ENCODE results near the gene PRKAA2. TPM values are rescaled to one million over a fixed set of nuclear protein-coding genes. Genes with fewer than 3 reads are reported as not detected.
A peak's percentile ranks its signal among the peaks of the same experiment; 100 is the strongest.

The PRKAA2 gene
- total and polyA plus RNA-seq, 2 of the 13 experiments (the other 11 are each of a cell fraction or from before 2014, with no cell fraction given) = 6.0 to 7.5 TPM

DNA sequence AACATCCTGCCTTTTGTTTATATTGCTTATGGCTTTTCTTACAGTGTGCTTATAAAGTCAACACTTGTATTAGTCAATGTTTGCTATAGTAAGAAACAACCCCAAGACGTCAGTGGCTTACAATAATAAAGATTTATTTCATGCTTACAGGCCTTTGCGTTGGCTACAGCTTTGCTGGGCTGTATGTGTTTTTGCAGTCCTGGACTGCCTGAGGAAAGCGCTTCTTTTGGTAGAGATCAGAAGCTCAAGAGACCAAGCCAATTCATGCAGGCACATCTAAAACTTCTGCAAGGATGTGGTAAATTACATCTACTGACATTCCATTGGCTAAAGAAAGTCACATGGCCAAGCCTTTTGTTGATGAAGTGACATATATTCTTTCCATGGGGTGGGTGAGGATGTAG is 17.5 kb upstream of the PRKAA2 start:
- 8% methylated on average over 3 of the region's 3 CpGs for WGBS (ENCODE audit: low lambda C conversion rate)
- no peaks in the 10 kb centered on the region for H3K79me2 ChIP-seq (ENCODE audit: insufficient read depth, low read length)
- no peak overlapping the region for H3K27ac ChIP-seq (ENCODE audit: extremely low read length, insufficient read depth, low read length)
- no peak for ATAC-seq
- H3K4me2 ChIP-seq (ENCODE audit: low read depth, low read length) = peak overlapping the region; percentile 25; the same call in 1 of the 2 replicates
- no peaks in the 10 kb centered on the region for H4K20me1 ChIP-seq (ENCODE audit: insufficient read depth, low read length)
- no peaks in the 10 kb centered on the region for H3K9me3 ChIP-seq (ENCODE audit: low read length)
- H3K27me3 ChIP-seq (ENCODE audit: control insufficient read depth in 1 of 2, insufficient read depth in 2 of 2, low read length in 2 of 2) = no peaks in the 10 kb centered on the region
- no peak overlapping the region for H3K9ac ChIP-seq (ENCODE audit: insufficient read depth, low read depth, low read length)
- POLR2A ChIA-PET = interaction anchor here (1.4 kb wide), 1 partner anchor 61 kb away, joined by 6 read pairs; no protein-coding TSS in a partner anchor
- BruUV-seq (replicated peaks) = no TSS peak
- no peaks in the 10 kb centered on the region for H3K36me3 ChIP-seq (replicated peaks in 1 of 2; ENCODE audit: control insufficient read depth in 1 of 2, insufficient read depth in 2 of 2, low read length in 2 of 2)
- no peak for FAIRE-seq
- peak; percentile 9 for DNase-seq (ENCODE audit: low spot score)
- in situ Hi-C loops (cut with HindIII; ENCODE audit: extremely low pct_ligation_motif_present, low pct_unique_long_range_greater_than_20kb) (no loop called here), intact Hi-C loops (cut with micrococcal nuclease; ENCODE audit: unreplicated experiment) (no loop called here)
- H3K4me1 ChIP-seq (ENCODE audit: insufficient read depth, low read length) = peaks cover 10% of the 10 kb centered on the region
- no peak overlapping the region for H2AFZ ChIP-seq (ENCODE audit: low read length)
- CTCF ChIA-PET (ENCODE audit: low intra/inter-chr PET ratio, low total read pairs) = no interaction called here
- H3K4me3 ChIP-seq (replicated peaks in 1 of 3; ENCODE audit: insufficient read depth in 1 of 3, low read depth in 2 of 3, low read length in 3 of 3) = no peak overlapping the region
- TF ChIP-seq PPARG (CRISPR knock-in tag; conservative IDR thresholded peaks at IDR 0.05) = no peak
- TF ChIP-seq ZNF350 (CRISPR knock-in tag; IDR thresholded peaks at IDR 0.05; ENCODE audit: borderline replicate concordance, low read depth) = no peak
- no peak for TF ChIP-seq DNMT1 (CRISPR knock-in tag; IDR thresholded peaks at IDR 0.05)
- 0 out of 2 replicates have a peak, but pooled peaks have one; percentile 11 for TF ChIP-seq ARID5B (CRISPR knock-in tag; IDR thresholded peaks at IDR 0.05)
- 0 out of 2 replicates have a peak, but pooled peaks have one; percentile 11 for TF ChIP-seq FOSL2 (CRISPR knock-in tag; IDR thresholded peaks at IDR 0.05)
- TF ChIP-seq, protein P1, sequence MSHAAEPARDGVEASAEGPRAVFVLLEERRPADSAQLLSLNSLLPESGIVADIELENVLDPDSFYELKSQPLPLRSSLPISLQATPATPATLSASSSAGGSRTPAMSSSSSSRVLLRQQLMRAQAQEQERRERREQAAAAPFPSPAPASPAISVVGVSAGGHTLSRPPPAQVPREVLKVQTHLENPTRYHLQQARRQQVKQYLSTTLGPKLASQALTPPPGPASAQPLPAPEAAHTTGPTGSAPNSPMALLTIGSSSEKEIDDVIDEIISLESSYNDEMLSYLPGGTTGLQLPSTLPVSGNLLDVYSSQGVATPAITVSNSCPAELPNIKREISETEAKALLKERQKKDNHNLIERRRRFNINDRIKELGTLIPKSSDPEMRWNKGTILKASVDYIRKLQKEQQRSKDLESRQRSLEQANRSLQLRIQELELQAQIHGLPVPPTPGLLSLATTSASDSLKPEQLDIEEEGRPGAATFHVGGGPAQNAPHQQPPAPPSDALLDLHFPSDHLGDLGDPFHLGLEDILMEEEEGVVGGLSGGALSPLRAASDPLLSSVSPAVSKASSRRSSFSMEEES (CRISPR knock-in tag; IDR thresholded peaks at IDR 0.05) = no peak
- TF ChIP-seq, protein P2, sequence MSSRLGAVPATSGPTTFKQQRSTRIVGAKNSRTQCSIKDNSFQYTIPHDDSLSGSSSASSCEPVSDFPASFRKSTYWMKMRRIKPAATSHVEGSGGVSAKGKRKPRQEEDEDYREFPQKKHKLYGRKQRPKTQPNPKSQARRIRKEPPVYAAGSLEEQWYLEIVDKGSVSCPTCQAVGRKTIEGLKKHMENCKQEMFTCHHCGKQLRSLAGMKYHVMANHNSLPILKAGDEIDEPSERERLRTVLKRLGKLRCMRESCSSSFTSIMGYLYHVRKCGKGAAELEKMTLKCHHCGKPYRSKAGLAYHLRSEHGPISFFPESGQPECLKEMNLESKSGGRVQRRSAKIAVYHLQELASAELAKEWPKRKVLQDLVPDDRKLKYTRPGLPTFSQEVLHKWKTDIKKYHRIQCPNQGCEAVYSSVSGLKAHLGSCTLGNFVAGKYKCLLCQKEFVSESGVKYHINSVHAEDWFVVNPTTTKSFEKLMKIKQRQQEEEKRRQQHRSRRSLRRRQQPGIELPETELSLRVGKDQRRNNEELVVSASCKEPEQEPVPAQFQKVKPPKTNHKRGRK (CRISPR knock-in tag; IDR thresholded peaks at IDR 0.05) = no peak
- no peak for TF ChIP-seq XBP1 (CRISPR knock-in tag; IDR thresholded peaks at IDR 0.05)
- peak; percentile 71; the same call in 1 of the 2 replicates for TF ChIP-seq ZNF12 (CRISPR knock-in tag; IDR thresholded peaks at IDR 0.05)
- TF ChIP-seq ZMYM3 (CRISPR knock-in tag; IDR thresholded peaks at IDR 0.05) = no peak
- TF ChIP-seq, protein P3, sequence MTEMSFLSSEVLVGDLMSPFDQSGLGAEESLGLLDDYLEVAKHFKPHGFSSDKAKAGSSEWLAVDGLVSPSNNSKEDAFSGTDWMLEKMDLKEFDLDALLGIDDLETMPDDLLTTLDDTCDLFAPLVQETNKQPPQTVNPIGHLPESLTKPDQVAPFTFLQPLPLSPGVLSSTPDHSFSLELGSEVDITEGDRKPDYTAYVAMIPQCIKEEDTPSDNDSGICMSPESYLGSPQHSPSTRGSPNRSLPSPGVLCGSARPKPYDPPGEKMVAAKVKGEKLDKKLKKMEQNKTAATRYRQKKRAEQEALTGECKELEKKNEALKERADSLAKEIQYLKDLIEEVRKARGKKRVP (CRISPR knock-in tag; IDR thresholded peaks at IDR 0.05) = peak in 1 of 2 experiments; percentile 53; a peak in 2 of 4 replicates
- no peak for TF ChIP-seq MYNN (CRISPR knock-in tag; IDR thresholded peaks at IDR 0.05; ENCODE audit: low read depth)
- no peak for TF ChIP-seq SMAD1 (CRISPR knock-in tag; IDR thresholded peaks at IDR 0.05; ENCODE audit: borderline replicate concordance, low read depth)
- TF ChIP-seq ZNF878 (CRISPR knock-in tag; IDR thresholded peaks at IDR 0.05) = no peak
- no peak for TF ChIP-seq HNF4G (IDR thresholded peaks at IDR 0.05; ENCODE audit: borderline replicate concordance, low read depth, low read length)
- TF ChIP-seq HNF4G (CRISPR knock-in tag; IDR thresholded peaks at IDR 0.05; ENCODE audit: borderline replicate concordance, low read depth) = no peak
- no peak for TF ChIP-seq ZNF549 (CRISPR knock-in tag; IDR thresholded peaks at IDR 0.05)
- no peak for TF ChIP-seq ZFY (CRISPR knock-in tag; IDR thresholded peaks at IDR 0.05)

Measured in HepG2 (cell line).